HG03520 (cell line): ENCODE measurements around the gene CCDC146.

Experiments
- ATAC-seq: cut with Tn5 transposase; IDR thresholded peaks from one replicate; pipeline ENCODE4 v1.9.1; 2021; ENCODE audit warnings: mild to moderate bottlenecking, moderate library complexity; ENCODE audit not compliant: unreplicated experiment

CCDC146 gene

GRCh38 chr7:77281780-77282478 lies 159.5 kb downstream of the CCDC146 start:
- no peak for ATAC-seq

GRCh38 chr7:77282897-77283296 lies 160.5 kb downstream of the CCDC146 start:
- ATAC-seq = no peak

GRCh38 chr7:77284005-77284404 lies 161.6 kb downstream of the CCDC146 start:
- ATAC-seq = no peak

- ATAC-seq = no peak
Observed at GRCh38 chr7:77284616-77285015, 162.2 kb downstream of the CCDC146 start.

- no peak for ATAC-seq
Observed at GRCh38 chr7:77288676-77289320, 166.4 kb downstream of the CCDC146 start.

GRCh38 chr7:77289387-77289786 lies 167.0 kb downstream of the CCDC146 start:
- no peak for ATAC-seq

GRCh38 chr7:77290425-77290824 lies 168.0 kb downstream of the CCDC146 start:
- ATAC-seq = no peak

- no peak for ATAC-seq
Observed at GRCh38 chr7:77293046-77293445, 170.6 kb downstream of the CCDC146 start.

- ATAC-seq = no peak
Observed at GRCh38 chr7:77295549-77295948, 173.1 kb downstream of the CCDC146 start.

GRCh38 chr7:77306231-77307067 lies 184.0 kb downstream of the CCDC146 start:
- ATAC-seq = no peak

- no peak for ATAC-seq
Observed at GRCh38 chr7:77308792-77309191, 186.4 kb downstream of the CCDC146 start.

GRCh38 chr7:77309714-77310220 lies 187.4 kb downstream of the CCDC146 start:
- no peak for ATAC-seq

GRCh38 chr7:77310982-77311381 lies 188.6 kb downstream of the CCDC146 start:
- no peak for ATAC-seq

GRCh38 chr7:77313085-77313484 lies 190.7 kb downstream of the CCDC146 start:
- no peak for ATAC-seq

GRCh38 chr7:77313876-77314480 lies 191.6 kb downstream of the CCDC146 start:
- ATAC-seq = no peak

- ATAC-seq = no peak
Observed at GRCh38 chr7:77315182-77315591, 192.8 kb downstream of the CCDC146 start.

GRCh38 chr7:77316219-77316978 lies 194.0 kb downstream of the CCDC146 start:
- ATAC-seq = no peak

- ATAC-seq = no peak
Observed at GRCh38 chr7:77318019-77318418, 195.6 kb downstream of the CCDC146 start.

- ATAC-seq = no peak
Observed at GRCh38 chr7:77320137-77320536, 197.7 kb downstream of the CCDC146 start.

GRCh38 chr7:77320714-77321113 lies 198.3 kb downstream of the CCDC146 start:
- ATAC-seq = no peak
